Measurements from ENCODE around the gene DACT3. TPM values are rescaled to one million over a fixed set of nuclear protein-coding genes. Genes with fewer than 3 reads are reported as not detected.

The DACT3 gene
- polyA plus RNA-seq, 1 donor from 2014 or later, result 29.3 TPM

GRCh38 chr19:46634656-46635218, 26.2 kb downstream of the DACT3 start:
- H3K27ac ChIP-seq (ENCODE audit: low read length), result no peak overlapping the region
- H3F3A ChIP-seq (ENCODE audit: insufficient read depth, low read length, poor library complexity, severe bottlenecking), result no peaks in the 10 kb centered on the region
- H3K4me3 ChIP-seq (ENCODE audit: low read length), result peak overlapping the region; percentile 53
- H3K79me2 ChIP-seq (replicated peaks; ENCODE audit: insufficient read depth, low read length), result no peaks in the 10 kb centered on the region
- no peak for TF ChIP-seq CTCF (IDR thresholded peaks at IDR 0.05; ENCODE audit: poor library complexity, severe bottlenecking)
- no peak for TF ChIP-seq EZH2 (IDR thresholded peaks at IDR 0.05; ENCODE audit: borderline replicate concordance, insufficient read depth, low read length, poor library complexity, severe bottlenecking)
- TF ChIP-seq POLR2AphosphoS5 (IDR thresholded peaks at IDR 0.05), result peak; percentile 13
- TF ChIP-seq TAF1 (IDR thresholded peaks at IDR 0.05; ENCODE audit: low read depth), result no peak
- H3K27me3 ChIP-seq (ENCODE audit: insufficient read depth, low read depth, low read length), result peaks cover 5% of the 10 kb centered on the region
- H4K20me1 ChIP-seq (ENCODE audit: insufficient read depth), result no peaks in the 10 kb centered on the region
- H3K36me3 ChIP-seq (ENCODE audit: insufficient read depth, low read length), result no peaks in the 10 kb centered on the region
- H3K9ac ChIP-seq (ENCODE audit: low read length), result peak overlapping the region; percentile 46
- peak overlapping the region; percentile 6 for H3K4me2 ChIP-seq (ENCODE audit: low read length)
- H3K9me3 ChIP-seq (ENCODE audit: low read length), result no peaks in the 10 kb centered on the region
- H2AFZ ChIP-seq (ENCODE audit: low read depth, low read length), result peak overlapping the region; percentile 2
- no peaks in the 10 kb centered on the region for H3K9me2 ChIP-seq (ENCODE audit: insufficient read depth, low read length)

- Histone ChIP-seq H3K79me2 (replicated peaks; ENCODE audit: insufficient read depth, low read length) (no peaks in the 10 kb centered on the region), H3K9me2 (ENCODE audit: insufficient read depth, low read length) (no peaks in the 10 kb centered on the region), H3K27me3 (ENCODE audit: insufficient read depth, low read depth, low read length) (peaks cover 5% of the 10 kb centered on the region), H3K4me3 (ENCODE audit: low read length) (peak overlapping the region; percentile 57), H3K36me3 (ENCODE audit: insufficient read depth, low read length) (no peaks in the 10 kb centered on the region), H3K9me3 (ENCODE audit: low read length) (no peaks in the 10 kb centered on the region), H3F3A (ENCODE audit: insufficient read depth, low read length, poor library complexity, severe bottlenecking) (no peaks in the 10 kb centered on the region), H3K9ac (ENCODE audit: low read length) (peak overlapping the region; percentile 46), H2AFZ (ENCODE audit: low read depth, low read length) (no peak overlapping the region), H3K4me2 (ENCODE audit: low read length) (peak overlapping the region; percentile 6), H4K20me1 (ENCODE audit: insufficient read depth) (no peaks in the 10 kb centered on the region), H3K27ac (ENCODE audit: low read length) (no peak overlapping the region)
- TF ChIP-seq MXI1 (conservative IDR thresholded peaks at IDR 0.05; ENCODE audit: poor library complexity, severe bottlenecking) (no peak), EZH2 (IDR thresholded peaks at IDR 0.05; ENCODE audit: borderline replicate concordance, insufficient read depth, low read length, poor library complexity, severe bottlenecking) (no peak), EP300 (conservative IDR thresholded peaks at IDR 0.05; ENCODE audit: poor library complexity, severe bottlenecking) (no peak), SMC3 (conservative IDR thresholded peaks at IDR 0.05; ENCODE audit: poor library complexity) (no peak), REST (IDR thresholded peaks at IDR 0.05; ENCODE audit: borderline replicate concordance) (no peak), TAF1 (IDR thresholded peaks at IDR 0.05; ENCODE audit: low read depth) (no peak), CTCF (IDR thresholded peaks at IDR 0.05; ENCODE audit: poor library complexity, severe bottlenecking) (no peak), POLR2AphosphoS5 (IDR thresholded peaks at IDR 0.05) (no peak), RAD21 (conservative IDR thresholded peaks at IDR 0.05) (no peak)
Measured at GRCh38 chr19:46634045-46634655, 26.8 kb downstream of the DACT3 start.

Measured in neural cell (in vitro differentiated cells).